SK-N-SH (cell line): ENCODE data around the gene GLIS1. TPM values are rescaled to one million over a fixed set of nuclear protein-coding genes. Genes with fewer than 3 reads are reported as not detected.

Experiments
- CTCF ChIA-PET: fragments of 300-600, 350-600 bp; formaldehyde crosslinking; extraction: SDS; loops from one replicate; lab custom pipeline; 2021; lab: Yijun Ruan, JAX
- POLR2A ChIA-PET: fragments of 350-600 bp; sonication (Branson Sonifier 250); formaldehyde crosslinking; extraction: SDS; loops from one replicate; lab custom pipeline; 2020; ENCODE audit warnings: antibody characterized with exemption, inconsistent platforms; lab: Yijun Ruan, JAX
- DNase-seq: peaks from one replicate; pipeline ENCODE4 v3.0.0; 2012
- H2AFZ ChIP-seq: fragments of 200-600 bp; sonication (generic); 2 replicates; pipeline ENCODE4 v1.8.1; 2016; ENCODE audit warnings: antibody characterized with exemption, mild to moderate bottlenecking, low read depth
- H3F3A ChIP-seq: fragments of 200-600 bp; sonication (generic); replicated peaks from 2 replicates; pipeline ENCODE3; 2016; ENCODE audit warnings: antibody characterized with exemption, mild to moderate bottlenecking; ENCODE audit not compliant: insufficient read depth
- H3K27ac ChIP-seq, 2 experiments: fragments of 200-500 bp in 1 of 2; fragments of 200-600 bp in 1 of 2; sonication (Bioruptor generic) in 1 of 2; sonication (generic), shearing (Covaris generic) in 1 of 2; 2 replicates each; pipeline versions ENCODE4 v1.5.1 to v1.6.1; 2014 to 2016; ENCODE audit warnings: low read depth in 2 of 2, inconsistent platforms in 1 of 2, low read length in 1 of 2, mild to moderate bottlenecking in 1 of 2, mixed read lengths in 1 of 2
- H3K27me3 ChIP-seq: fragments of 200-600 bp; sonication (generic), shearing (Covaris generic); 2 replicates; pipeline ENCODE4 v1.6.1; 2016; ENCODE audit warnings: mixed run types; ENCODE audit not compliant: insufficient read depth
- H3K36me3 ChIP-seq, 2 experiments: fragments of 200-500 bp in 1 of 2; fragments of 200-600 bp in 1 of 2; sonication (Bioruptor generic) in 1 of 2; sonication (generic) in 1 of 2; replicated peaks in 1 of 2; 2 replicates each; pipeline versions ENCODE3 to v1.5.1; 2014 to 2016; ENCODE audit warnings: low read length in 1 of 2, mild to moderate bottlenecking in 1 of 2; ENCODE audit not compliant: insufficient read depth in 2 of 2, control insufficient read depth in 1 of 2
- H3K4me1 ChIP-seq, 2 experiments: fragments of 200-500 bp in 1 of 2; fragments of 200-600 bp in 1 of 2; sonication (Bioruptor generic) in 1 of 2; sonication (generic), shearing (Covaris generic) in 1 of 2; 2 replicates each; pipeline versions ENCODE4 v1.5.1 to v1.6.1; 2014 to 2016; ENCODE audit warnings: low read depth in 1 of 2, low read length in 1 of 2, mixed run types in 1 of 2; ENCODE audit not compliant: insufficient read depth in 2 of 2, control insufficient read depth in 1 of 2
- H3K4me2 ChIP-seq: fragments of 200-600 bp; sonication (generic), shearing (Covaris generic); 2 replicates; pipeline ENCODE4 v1.6.1; 2017; ENCODE audit warnings: mixed run types
- H3K4me3 ChIP-seq, 2 experiments: fragments of 200-500 bp in 1 of 2; fragments of 200-600 bp in 1 of 2; sonication (Bioruptor generic) in 1 of 2; sonication (generic), shearing (Covaris generic) in 1 of 2; 2 replicates each; pipeline versions ENCODE4 v1.5.1 to v1.8.1; 2014 to 2016; ENCODE audit warnings: low read depth in 2 of 2, inconsistent platforms in 1 of 2, low read length in 1 of 2, mild to moderate bottlenecking in 1 of 2, mixed read lengths in 1 of 2, moderate library complexity in 1 of 2
- H3K79me2 ChIP-seq: fragments of 200-600 bp; sonication (generic); 2 replicates; pipeline ENCODE4 v1.8.1; 2017; ENCODE audit warnings: mild to moderate bottlenecking; ENCODE audit not compliant: insufficient read depth
- H3K9ac ChIP-seq: fragments of 200-600 bp; sonication (generic); 2 replicates; pipeline ENCODE4 v1.6.1; 2017; ENCODE audit warnings: mixed run types
- H3K9me2 ChIP-seq: fragments of 200-600 bp; sonication (generic); 2 replicates; pipeline ENCODE4 v1.6.1; 2017; ENCODE audit warnings: mixed run types
- H3K9me3 ChIP-seq: fragments of 200-600 bp; sonication (generic); 2 replicates; pipeline ENCODE4 v1.6.1; 2017; ENCODE audit warnings: mixed run types, mild to moderate bottlenecking, moderate library complexity
- H4K20me1 ChIP-seq: fragments of 200-600 bp; sonication (generic); 2 replicates; pipeline ENCODE4 v1.6.1; 2017; ENCODE audit warnings: mild to moderate bottlenecking, mixed run types; ENCODE audit not compliant: insufficient read depth
- EP300 ChIP-seq, 2 experiments: IDR thresholded peaks; 2 replicates each; pipeline versions ENCODE4 v1.4.0 to v1.6.1; 2012; ENCODE audit warnings: borderline replicate concordance in 1 of 2, low read depth in 1 of 2, low read length in 1 of 2
- EZH2phosphoT487 ChIP-seq: fragments of 200-600 bp; sonication (generic); IDR thresholded peaks from 2 replicates; pipeline ENCODE4 v1.6.1; 2017; ENCODE audit warnings: low read depth, mixed run types, mild to moderate bottlenecking, antibody characterized with exemption, moderate library complexity, borderline replicate concordance
- FOSL2 ChIP-seq: IDR thresholded peaks from 2 replicates; pipeline ENCODE4 v1.4.0; 2012; ENCODE audit warnings: low read depth, mild to moderate bottlenecking, moderate library complexity, borderline replicate concordance
- GATA2 ChIP-seq: sonication (generic); formaldehyde crosslinking; IDR thresholded peaks from 2 replicates; pipeline ENCODE4 v1.5.0; 2020; ENCODE audit warnings: mild to moderate bottlenecking, missing genetic modification reagents
- JUND ChIP-seq: IDR thresholded peaks from 2 replicates; pipeline ENCODE4 v1.4.0; 2012
- NFIC ChIP-seq: IDR thresholded peaks from 2 replicates; pipeline ENCODE4 v1.4.0; 2012; ENCODE audit warnings: borderline replicate concordance
- RAD21 ChIP-seq: IDR thresholded peaks from 2 replicates; pipeline ENCODE4 v1.6.1; 2012; ENCODE audit warnings: mild to moderate bottlenecking, low read length
- RCOR1 ChIP-seq: fragments of 150-350 bp; IDR thresholded peaks from 2 replicates; pipeline ENCODE4 v1.6.1; 2017; ENCODE audit warnings: antibody characterized with exemption, low read length
- REST ChIP-seq: IDR thresholded peaks from 2 replicates; pipeline ENCODE4 v1.6.1; 2012; ENCODE audit warnings: mild to moderate bottlenecking, low read depth, low read length, moderate library complexity
- SIN3A ChIP-seq: IDR thresholded peaks from 2 replicates; pipeline ENCODE4 v1.6.1; 2012; ENCODE audit warnings: low read depth, mild to moderate bottlenecking, low read length, moderate library complexity, borderline replicate concordance
- USF1 ChIP-seq: IDR thresholded peaks from 2 replicates; pipeline ENCODE4 v1.4.0; 2012; ENCODE audit warnings: low read depth, borderline replicate concordance
- YY1 ChIP-seq: IDR thresholded peaks from 2 replicates; pipeline ENCODE4 v1.4.0; 2012; ENCODE audit warnings: low read depth, mild to moderate bottlenecking
- ZBTB33 ChIP-seq: IDR thresholded peaks from 2 replicates; pipeline ENCODE4 v1.4.0; 2012; ENCODE audit warnings: low read depth, borderline replicate concordance
- WGBS: methylation state at CpG from one replicate; pipeline ENCODE4 v1.1.6; 2017; ENCODE audit warnings: low lambda C conversion rate; 5-methylcytosine and 5-hydroxymethylcytosine counted together
- polyA plus RNA-seq, 3 experiments: library from polyadenylated mRNA; depleted of rRNA; stranded (reverse); fragments of >200 nt; gene quantifications; 2 replicates each; pipeline ENCODE4 v1.2.3, GENCODE V29; 2012

The GLIS1 gene
- polyA plus RNA-seq, 1 of the 3 experiments (the other 2 are of a cell fraction) = 0.13 TPM

GRCh38 chr1:53545663-53546408 lies 193.1 kb downstream of the GLIS1 start (continued):
- TF ChIP-seq ZBTB33 (no peak), JUND (no peak), EP300 (IDR thresholded peaks at IDR 0.05; ENCODE audit: borderline replicate concordance in 1 of 2, low read depth in 1 of 2, low read length in 1 of 2) (no peak), GATA2 (CRISPR knock-in tag) (no peak), NFIC (no peak), USF1 (no peak), REST (no peak), RCOR1 (no peak), SIN3A (no peak)

- H3K4me2 ChIP-seq = no peak overlapping the region
- peak; percentile 16 for DNase-seq
These were observed 194.0 kb downstream of the GLIS1 start for GRCh38 chr1:53544728-53545515.

More at GRCh38 chr1:53544728-53545515, 194.0 kb downstream of the GLIS1 start:
- no peaks in the 10 kb centered on the region for H3F3A ChIP-seq
- CTCF ChIA-PET = interaction anchor here (1.2 kb wide), 1 partner anchor 12 kb away, joined by 3 read pairs; no protein-coding TSS in a partner anchor
- no peak overlapping the region for H3K27ac ChIP-seq
- TF ChIP-seq FOSL2 = no peak
- TF ChIP-seq YY1 = no peak
- no peak for TF ChIP-seq RAD21
- no peak for TF ChIP-seq EZH2phosphoT487
- TF ChIP-seq, all 33 proteins: peak for 0
- Histone ChIP-seq H3K4me3 (no peak overlapping the region), H4K20me1 (no peaks in the 10 kb centered on the region), H3K79me2 (no peaks in the 10 kb centered on the region), H3K27me3 (no peaks in the 10 kb centered on the region), H3K9me3 (no peaks in the 10 kb centered on the region), H3K4me1 (peaks cover 7 to 43% of the 10 kb centered on the region in 2 experiments; a peak in 1 of 4 replicates), H2AFZ (no peak overlapping the region), H3K36me3 (no peaks in the 10 kb centered on the region), H3K9me2 (no peaks in the 10 kb centered on the region), H3K9ac (no peak overlapping the region)
- POLR2A ChIA-PET = no interaction called here
- WGBS = 86% methylated on average over 5 of the region's 6 CpGs
